BJ (cell line): Measurements from ENCODE around the gene PCBP4. TPM values are rescaled to one million over a fixed set of nuclear protein-coding genes. Genes with fewer than 3 reads are reported as not detected.

Experiments used
- CTCF ChIA-PET: fragments of 350-600 bp; formaldehyde crosslinking; extraction: SDS; loops from one replicate; lab custom pipeline; 2021; ENCODE audit warnings: antibody characterized with exemption, inconsistent platforms; lab: Yijun Ruan, JAX
- POLR2A ChIA-PET: fragments of 300-600 bp; sonication (Branson Sonifier 250); formaldehyde crosslinking; extraction: SDS; loops from one replicate; lab custom pipeline; 2021; ENCODE audit warnings: antibody characterized with exemption; lab: Charles Lee
- DNase-seq: peaks from one replicate; pipeline ENCODE4 v3.0.0-alpha.2; 2011; ENCODE audit warnings: low read depth
- H3K27me3 ChIP-seq: 2 replicates; pipeline ENCODE4 v1.6.0; 2011; ENCODE audit warnings: low read length; ENCODE audit not compliant: control insufficient read depth, insufficient read depth
- H3K36me3 ChIP-seq: 2 replicates; pipeline ENCODE4 v1.5.1; 2011; ENCODE audit warnings: low read length; ENCODE audit not compliant: control insufficient read depth, insufficient read depth
- H3K4me3 ChIP-seq: 2 replicates; pipeline ENCODE4 v1.5.1; 2011; ENCODE audit warnings: low read depth, mild to moderate bottlenecking, control low read depth, low read length
- CTCF ChIP-seq: IDR thresholded peaks from 2 replicates; pipeline ENCODE4 v1.5.1; 2011; ENCODE audit warnings: low read depth, mild to moderate bottlenecking, control low read depth, inconsistent platforms, low read length, moderate library complexity; ENCODE audit not compliant: insufficient read depth
- polyA plus RNA-seq: library from polyadenylated mRNA; depleted of rRNA; stranded (reverse); fragments of >200 nt; gene quantifications from 2 replicates; pipeline ENCODE4 v1.2.3, GENCODE V29; 2011; rRNA removed
- small RNA-seq: library from RNA; depleted of rRNA; stranded (forward); fragments of <200 nt; gene quantifications from one replicate; pipeline ENCODE3, GENCODE V24; 2012; ENCODE audit warnings: low replicate concordance, low read depth; ENCODE audit not compliant: insufficient read length

Gene PCBP4
- polyA plus RNA-seq, 1 experiment = 88.7 TPM

- Histone ChIP-seq H3K27me3 (no peaks in the 10 kb centered on the region), H3K36me3 (no peaks in the 10 kb centered on the region), H3K4me3 (no peak overlapping the region)
- ChIA-PET CTCF (no interaction called here), POLR2A (no interaction called here)
- no peak for TF ChIP-seq CTCF
- DNase-seq = no peak
These were observed 50.8 kb downstream of the PCBP4 start for GRCh38 chr3:51916418-51916817.

- POLR2A ChIA-PET = no interaction called here
These were observed 59.2 kb downstream of the PCBP4 start for GRCh38 chr3:51908026-51908425.

More at GRCh38 chr3:51908026-51908425, 59.2 kb downstream of the PCBP4 start:
- Histone ChIP-seq H3K27me3 (no peaks in the 10 kb centered on the region), H3K36me3 (no peaks in the 10 kb centered on the region), H3K4me3 (no peak overlapping the region)
- no peak for DNase-seq
- no peak for TF ChIP-seq CTCF
- CTCF ChIA-PET = no interaction called here

Small RNAs within 50 kb of the gene (small RNA-seq; reads per million reads assigned to genes)
- gene AC115284.1 = not detected

Other genes starting within 250 kb of the PCBP4 start
- not detected in 2 replicates for gene IQCF6, start 188.2 kb downstream of the PCBP4 start, polyA plus RNA-seq
- not detected in 2 replicates for gene IQCF2, start 105.8 kb downstream of the PCBP4 start, polyA plus RNA-seq
- not detected in 2 replicates for gene IQCF5, start 91.9 kb downstream of the PCBP4 start, polyA plus RNA-seq
- gene IQCF1, start 64.1 kb downstream of the PCBP4 start, polyA plus RNA-seq = not detected in 2 replicates
- 16.5 and 23.4 TPM in 2 replicates for gene RRP9, start 25.6 kb downstream of the PCBP4 start, polyA plus RNA-seq
- gene PARP3, start 25.1 kb downstream of the PCBP4 start, polyA plus RNA-seq = 24.4 and 33.0 TPM in 2 replicates
- gene GPR62, start 12.1 kb downstream of the PCBP4 start, polyA plus RNA-seq = not detected in 2 replicates
- 53.6 and 61.1 TPM in 2 replicates for gene ABHD14B, start 6.6 kb upstream of the PCBP4 start, polyA plus RNA-seq
- gene ABHD14A, start 7.6 kb upstream of the PCBP4 start, polyA plus RNA-seq = 10.7 and 16.5 TPM in 2 replicates
- gene ACY1, start 16.1 kb upstream of the PCBP4 start, polyA plus RNA-seq = 31.7 and 55.7 TPM in 2 replicates
- gene RPL29, start 28.4 kb upstream of the PCBP4 start, polyA plus RNA-seq = 1,978 and 2,324 TPM in 2 replicates
- 25.7 and 37.0 TPM in 2 replicates for gene DUSP7, start 89.1 kb upstream of the PCBP4 start, polyA plus RNA-seq
- gene POC1A, start 187.0 kb upstream of the PCBP4 start, polyA plus RNA-seq = 9.3 and 18.4 TPM in 2 replicates
- gene ALAS1, start 230.7 kb upstream of the PCBP4 start, polyA plus RNA-seq = 35.7 and 51.7 TPM in 2 replicates